Activated CD8-positive, alpha-beta T cell treated with anti-CD3 and anti-CD28 coated beads for 36 hours (primary cell): ENCODE data around the gene DUSP14. TPM values are rescaled to one million over a fixed set of nuclear protein-coding genes. Genes with fewer than 3 reads are reported as not detected.
A peak's percentile ranks its signal among the peaks of the same experiment; 100 is the strongest.
"Not testable (repeated sequence)": the region's sequence is repeated elsewhere in the genome, so short reads cannot be mapped to it uniquely, and the experiment has no call there.

Source experiments
- ATAC-seq: fragments of 200-7000 bp; cut with Tn5 transposase; one replicate; pipeline ENCODE4 v1.10.0; 2021; ENCODE audit warnings: mild to moderate bottlenecking, moderate library complexity
- CTCF ChIA-PET: fragments of 350-600 bp; sonication (Branson Sonifier 250); formaldehyde crosslinking; loops from one replicate; lab custom pipeline; 2021; ENCODE audit warnings: antibody characterized with exemption; lab: Charles Lee
- POLR2A ChIA-PET: fragments of 350-600 bp; sonication (Branson Sonifier 250); formaldehyde crosslinking; loops from one replicate; lab custom pipeline; 2021; ENCODE audit warnings: antibody characterized with exemption; lab: Charles Lee
- DNase-seq: peaks from one replicate; pipeline ENCODE4 v3.0.0-alpha.2; 2020
- H3K27ac Mint-ChIP-seq: one replicate; pipeline ENCODE4 v1.8.0; 2021; ENCODE audit warnings: mild to moderate bottlenecking, mixed read lengths
- H3K27me3 Mint-ChIP-seq: one replicate; pipeline ENCODE4 v1.8.0; 2021; ENCODE audit warnings: mixed read lengths
- H3K36me3 Mint-ChIP-seq: one replicate; pipeline ENCODE4 v1.8.0; 2021; ENCODE audit warnings: low read depth, mixed read lengths
- H3K4me1 Mint-ChIP-seq: one replicate; pipeline ENCODE4 v1.8.0; 2021; ENCODE audit warnings: low read depth, mixed read lengths
- H3K4me3 Mint-ChIP-seq: one replicate; pipeline ENCODE4 v1.8.0; 2021; ENCODE audit warnings: mild to moderate bottlenecking, moderate library complexity, mixed read lengths
- H3K9me3 Mint-ChIP-seq: one replicate; pipeline ENCODE4 v1.8.0; 2021; ENCODE audit warnings: mixed read lengths
- intact Hi-C: fragments of 100-400 bp; cut with micrococcal nuclease; formaldehyde crosslinking; loops from one replicate; pipeline ENCODE4 v1.10.0; 2022
- total RNA-seq, 2 experiments: library from RNA; stranded (reverse); gene quantifications; one replicate each; pipeline ENCODE4 v1.2.3, GENCODE V29; 2021
- TF ChIP-seq, protein P1 (sequence below): fragments of 200-600 bp; IDR thresholded peaks from one replicate; pipeline ENCODE4 v1.8.0; 2022; ENCODE audit warnings: antibody characterized with exemption, mild to moderate bottlenecking

Gene DUSP14
- total RNA-seq, 2 experiments from 2014 or later: 13.3 to 15.5 TPM

DNA sequence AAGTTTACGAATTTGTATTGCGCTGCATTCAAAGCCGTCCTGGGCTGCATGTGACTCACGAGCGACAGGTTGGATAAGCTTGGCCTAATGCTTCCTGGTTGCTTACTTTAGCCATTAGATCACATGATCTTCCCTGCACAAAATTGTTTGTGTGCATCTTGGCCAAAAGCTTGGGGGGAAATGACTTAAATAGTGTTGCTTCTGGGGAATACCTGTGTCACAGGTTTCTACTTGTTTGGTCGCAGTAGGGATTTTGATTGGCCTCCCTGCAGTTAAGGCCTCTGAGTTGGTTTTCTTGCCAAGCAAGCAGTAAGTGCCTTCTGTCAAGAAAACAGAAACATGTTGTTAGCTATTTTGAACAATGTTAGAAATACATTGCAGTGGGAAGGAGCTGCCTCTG lies 39.6 kb upstream of the DUSP14 start:
- DNase-seq: no peak
- H3K27ac Mint-ChIP-seq: no peak overlapping the region
- TF ChIP-seq, protein P1, sequence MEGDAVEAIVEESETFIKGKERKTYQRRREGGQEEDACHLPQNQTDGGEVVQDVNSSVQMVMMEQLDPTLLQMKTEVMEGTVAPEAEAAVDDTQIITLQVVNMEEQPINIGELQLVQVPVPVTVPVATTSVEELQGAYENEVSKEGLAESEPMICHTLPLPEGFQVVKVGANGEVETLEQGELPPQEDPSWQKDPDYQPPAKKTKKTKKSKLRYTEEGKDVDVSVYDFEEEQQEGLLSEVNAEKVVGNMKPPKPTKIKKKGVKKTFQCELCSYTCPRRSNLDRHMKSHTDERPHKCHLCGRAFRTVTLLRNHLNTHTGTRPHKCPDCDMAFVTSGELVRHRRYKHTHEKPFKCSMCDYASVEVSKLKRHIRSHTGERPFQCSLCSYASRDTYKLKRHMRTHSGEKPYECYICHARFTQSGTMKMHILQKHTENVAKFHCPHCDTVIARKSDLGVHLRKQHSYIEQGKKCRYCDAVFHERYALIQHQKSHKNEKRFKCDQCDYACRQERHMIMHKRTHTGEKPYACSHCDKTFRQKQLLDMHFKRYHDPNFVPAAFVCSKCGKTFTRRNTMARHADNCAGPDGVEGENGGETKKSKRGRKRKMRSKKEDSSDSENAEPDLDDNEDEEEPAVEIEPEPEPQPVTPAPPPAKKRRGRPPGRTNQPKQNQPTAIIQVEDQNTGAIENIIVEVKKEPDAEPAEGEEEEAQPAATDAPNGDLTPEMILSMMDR: no peak
- peaks cover 38% of the 10 kb centered on the region for H3K36me3 Mint-ChIP-seq
- intact Hi-C loops: no loop called here
- no peak for ATAC-seq
- CTCF ChIA-PET: interaction anchor here (1.2 to 1.3 kb wide), 2 partner anchors 12 to 77 kb away, joined by 3 read pairs; no protein-coding TSS in a partner anchor
- no peaks in the 10 kb centered on the region for H3K9me3 Mint-ChIP-seq
- no peaks in the 10 kb centered on the region for H3K27me3 Mint-ChIP-seq
- H3K4me1 Mint-ChIP-seq: peaks cover 4% of the 10 kb centered on the region
- H3K4me3 Mint-ChIP-seq: no peak overlapping the region
- POLR2A ChIA-PET: interaction anchor here (0.5 to 1.6 kb wide), 5 partner anchors 8 to 40 kb away, joined by 3 to 5 read pairs (median 3); no protein-coding TSS in a partner anchor

DNA sequence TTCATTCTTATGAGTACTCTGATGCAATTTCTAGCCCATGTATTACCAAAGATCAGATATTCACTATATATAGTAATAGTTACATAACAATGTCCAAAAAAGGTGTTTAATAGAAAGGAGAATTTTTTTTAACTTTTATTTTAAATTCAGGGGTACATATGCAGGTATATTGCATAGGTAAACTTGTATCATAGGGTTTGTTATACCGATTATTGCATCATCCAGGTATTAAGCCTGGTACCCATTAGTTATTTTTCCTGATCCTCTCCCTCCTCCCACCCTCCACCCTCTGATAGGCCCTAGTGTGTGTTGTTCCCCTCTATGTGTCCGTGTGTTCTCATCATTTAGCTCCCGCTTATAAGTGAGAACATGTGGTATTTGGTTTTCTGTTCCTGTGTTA lies 31.9 kb upstream of the DUSP14 start:
- intact Hi-C loops, H3K4me1 Mint-ChIP-seq, ATAC-seq, H3K4me3 Mint-ChIP-seq, H3K27ac Mint-ChIP-seq, H3K27me3 Mint-ChIP-seq, DNase-seq, H3K9me3 Mint-ChIP-seq: not testable (repeated sequence)
- ChIA-PET POLR2A (interaction anchor here (1.3 kb wide), 1 partner anchor 8 kb away, joined by 5 read pairs; no protein-coding TSS in a partner anchor), CTCF (interaction anchor here (1.7 kb wide), 1 partner anchor 20 kb away, joined by 5 read pairs; no protein-coding TSS in a partner anchor)
- H3K36me3 Mint-ChIP-seq: peaks cover 23% of the 10 kb centered on the region

- Mint-ChIP-seq H3K36me3 (peaks cover 21% of the 10 kb centered on the region), H3K27ac (no peak overlapping the region), H3K4me3 (no peak overlapping the region), H3K27me3 (no peaks in the 10 kb centered on the region), H3K9me3 (no peaks in the 10 kb centered on the region), H3K4me1 (peaks cover 8% of the 10 kb centered on the region)
- DNase-seq (no peak), ATAC-seq (no peak)
- CTCF ChIA-PET: interaction anchor here (1.7 kb wide), 1 partner anchor 21 kb away, joined by 5 read pairs; no protein-coding TSS in a partner anchor
- intact Hi-C loops: no loop called here
- TF ChIP-seq, protein P1: no peak
- POLR2A ChIA-PET: interaction anchor here (1.3 kb wide), 1 partner anchor 9 kb away, joined by 5 read pairs; no protein-coding TSS in a partner anchor
Measured at GRCh38 chr17:37458805-37459204, 30.9 kb upstream of the DUSP14 start.

- POLR2A ChIA-PET: interaction anchor here (1.0 kb wide), 1 partner anchor 9 kb away, joined by 3 read pairs; no protein-coding TSS in a partner anchor
- DNase-seq (peak; percentile 6), ATAC-seq (peak; percentile 39)
- CTCF ChIA-PET: no interaction called here
- TF ChIP-seq, protein P1: no peak
- H3K27me3 Mint-ChIP-seq: no peaks in the 10 kb centered on the region
- H3K4me1 Mint-ChIP-seq: peaks cover 8% of the 10 kb centered on the region
- H3K9me3 Mint-ChIP-seq: no peaks in the 10 kb centered on the region
- no peak overlapping the region for H3K4me3 Mint-ChIP-seq
- peaks cover 37% of the 10 kb centered on the region for H3K36me3 Mint-ChIP-seq
- intact Hi-C loops: no loop called here
- H3K27ac Mint-ChIP-seq: peak overlapping the region; percentile 44
Measured at GRCh38 chr17:37461668-37462067, 28.0 kb upstream of the DUSP14 start.

GRCh38 chr17:37462492-37462891 lies 27.2 kb upstream of the DUSP14 start:
- Mint-ChIP-seq H3K27me3 (no peaks in the 10 kb centered on the region), H3K27ac (no peak overlapping the region), H3K4me3 (no peak overlapping the region), H3K9me3 (no peaks in the 10 kb centered on the region), H3K36me3 (peaks cover 40% of the 10 kb centered on the region), H3K4me1 (peaks cover 8% of the 10 kb centered on the region)
- intact Hi-C loops: no loop called here
- POLR2A ChIA-PET: interaction anchor here (0.6 kb wide), 1 partner anchor 19 kb away, joined by 3 read pairs; no protein-coding TSS in a partner anchor
- DNase-seq (no peak), ATAC-seq (no peak)
- CTCF ChIA-PET: no interaction called here
- TF ChIP-seq, protein P1: no peak
